Activated CD4-positive, alpha-beta T cell treated with anti-CD3 and anti-CD28 coated beads, Interleukin-2, amount 50 U/mL, for 48 hours (primary cell): Measurements from ENCODE around the gene PLA2G4D.

Experiments used
- DNase-seq, 2 experiments: peaks; one replicate each; pipeline ENCODE4 v3.0.0-alpha.2; 2020

PLA2G4D gene

GRCh38 chr15:42094512-42094963 lies at the start of gene PLA2G4D:
Gene PLA2G4D (minus strand): TSS chr15:42094562. CDS start chr15:42094459, 103 bp downstream.
- no peak for DNase-seq

- no peak for DNase-seq
Observed at GRCh38 chr15:42143356-42143755, 49.0 kb upstream of the PLA2G4D start.

GRCh38 chr15:42141795-42142667 lies 47.7 kb upstream of the PLA2G4D start:
- no peak for DNase-seq

- no peak for DNase-seq
Observed at GRCh38 chr15:42141246-42141645, 46.9 kb upstream of the PLA2G4D start.

- no peak for DNase-seq
Observed at GRCh38 chr15:42140383-42141070, 46.2 kb upstream of the PLA2G4D start.

GRCh38 chr15:42139596-42139995 lies 45.2 kb upstream of the PLA2G4D start:
- no peak for DNase-seq

- DNase-seq, result no peak
Observed at GRCh38 chr15:42138968-42139386, 44.6 kb upstream of the PLA2G4D start.

- DNase-seq, result no peak
Observed at GRCh38 chr15:42138411-42138810, 44.0 kb upstream of the PLA2G4D start.

- DNase-seq, result no peak
Observed at GRCh38 chr15:42137461-42138261, 43.3 kb upstream of the PLA2G4D start.

GRCh38 chr15:42136513-42136912 lies 42.2 kb upstream of the PLA2G4D start:
- no peak for DNase-seq

- DNase-seq, result no peak
Observed at GRCh38 chr15:42135351-42135750, 41.0 kb upstream of the PLA2G4D start.

GRCh38 chr15:42134617-42135245 lies 40.4 kb upstream of the PLA2G4D start:
- DNase-seq, result no peak

- DNase-seq, result peak; percentile 68 to 74
Observed at GRCh38 chr15:42133886-42134502, 39.6 kb upstream of the PLA2G4D start.

- DNase-seq, result no peak
Observed at GRCh38 chr15:42133356-42133755, 39.0 kb upstream of the PLA2G4D start.

- DNase-seq, result no peak
Observed at GRCh38 chr15:42131826-42132806, 37.8 kb upstream of the PLA2G4D start.

- no peak for DNase-seq
Observed at GRCh38 chr15:42131006-42131405, 36.6 kb upstream of the PLA2G4D start.

- no peak for DNase-seq
Observed at GRCh38 chr15:42130246-42130986, 36.1 kb upstream of the PLA2G4D start.

- no peak for DNase-seq
Observed at GRCh38 chr15:42129364-42129763, 35.0 kb upstream of the PLA2G4D start.

- no peak for DNase-seq
Observed at GRCh38 chr15:42128476-42128875, 34.1 kb upstream of the PLA2G4D start.

GRCh38 chr15:42123546-42123945 lies 29.2 kb upstream of the PLA2G4D start:
- DNase-seq, result no peak
